Activated CD4-positive, alpha-beta T cell treated with anti-CD3 and anti-CD28 coated beads, Interleukin-2, amount 10 ng/mL, durations not matched to agents 7 days and 5 days (primary cell): ENCODE measurements around the gene ERN1. TPM values are rescaled to one million over a fixed set of nuclear protein-coding genes. Genes with fewer than 3 reads are reported as not detected.

Experiments used
- CTCF ChIA-PET: fragments of 350-600 bp; sonication (Branson Sonifier 250); formaldehyde crosslinking; loops from one replicate; lab custom pipeline; 2021; ENCODE audit warnings: antibody characterized with exemption; lab: Charles Lee
- POLR2A ChIA-PET: fragments of 350-600 bp; sonication (Branson Sonifier 250); formaldehyde crosslinking; loops from one replicate; lab custom pipeline; 2021; ENCODE audit warnings: antibody characterized with exemption; lab: Charles Lee
- DNase-seq: peaks from one replicate; pipeline ENCODE4 v3.0.0-alpha.2; 2020
- H3K27ac Mint-ChIP-seq: one replicate; pipeline ENCODE4 v1.8.0; 2021; ENCODE audit warnings: mild to moderate bottlenecking, moderate library complexity, mixed read lengths
- H3K27me3 Mint-ChIP-seq: one replicate; pipeline ENCODE4 v1.8.0; 2021; ENCODE audit warnings: mixed read lengths
- H3K36me3 Mint-ChIP-seq: one replicate; pipeline ENCODE4 v1.8.0; 2021; ENCODE audit warnings: low read depth, mixed read lengths
- H3K4me1 Mint-ChIP-seq: one replicate; pipeline ENCODE4 v1.8.0; 2021; ENCODE audit warnings: mixed read lengths
- H3K4me3 Mint-ChIP-seq: one replicate; pipeline ENCODE4 v1.8.0; 2021; ENCODE audit warnings: mild to moderate bottlenecking, moderate library complexity, mixed read lengths
- H3K9me3 Mint-ChIP-seq: one replicate; pipeline ENCODE4 v1.8.0; 2021; ENCODE audit warnings: mixed read lengths
- total RNA-seq, 2 experiments: library from RNA; stranded (reverse); gene quantifications; one replicate each; pipeline ENCODE4 v1.2.3, GENCODE V29; 2021

Gene ERN1
- total RNA-seq, 2 experiments from 2014 or later: 50.1 to 57.5 TPM

- peak; percentile 41 for DNase-seq
- Mint-ChIP-seq H3K4me1 (peaks cover 30% of the 10 kb centered on the region), H3K27ac (no peak overlapping the region), H3K4me3 (no peak overlapping the region), H3K36me3 (peaks cover 29% of the 10 kb centered on the region), H3K27me3 (no peaks in the 10 kb centered on the region), H3K9me3 (no peaks in the 10 kb centered on the region)
- POLR2A ChIA-PET: interaction anchor here (0.5 to 1.6 kb wide), 5 partner anchors 16 to 450 kb away, joined by 3 to 8 read pairs (median 4); partner anchors contain the start of gene ERN1
- CTCF ChIA-PET: interaction anchor here (0.9 to 1.9 kb wide), 7 partner anchors 15 to 234 kb away, joined by 4 to 13 read pairs (median 5); partner anchors contain the start of genes ERN1 and GH1
Observed at GRCh38 chr17:64146418-64147109, 16.6 kb upstream of the ERN1 start.

GRCh38 chr17:64145751-64146417, 15.9 kb upstream of the ERN1 start:
- peak; percentile 98 for DNase-seq
- H3K9me3 Mint-ChIP-seq: no peaks in the 10 kb centered on the region
- H3K27me3 Mint-ChIP-seq: no peaks in the 10 kb centered on the region
- H3K36me3 Mint-ChIP-seq: peaks cover 26% of the 10 kb centered on the region
- peaks cover 30% of the 10 kb centered on the region for H3K4me1 Mint-ChIP-seq
- H3K4me3 Mint-ChIP-seq: no peak overlapping the region
- no peak overlapping the region for H3K27ac Mint-ChIP-seq
- CTCF ChIA-PET: interaction anchor here (0.7 to 2.0 kb wide), 10 partner anchors 12 to 233 kb away, joined by 4 to 13 read pairs (median 5); partner anchors contain the start of genes ERN1 and GH1
- POLR2A ChIA-PET: interaction anchor here (0.5 to 1.6 kb wide), 8 partner anchors 16 to 450 kb away, joined by 3 to 8 read pairs (median 4); partner anchors contain the start of genes ERN1 and ICAM2

- Mint-ChIP-seq H3K27me3 (no peaks in the 10 kb centered on the region), H3K27ac (no peak overlapping the region), H3K36me3 (peaks cover 26% of the 10 kb centered on the region), H3K9me3 (no peaks in the 10 kb centered on the region), H3K4me1 (peaks cover 30% of the 10 kb centered on the region), H3K4me3 (no peak overlapping the region)
- no peak for DNase-seq
- ChIA-PET POLR2A (interaction anchor here (0.6 to 1.6 kb wide), 5 partner anchors 15 to 251 kb away, joined by 3 to 8 read pairs (median 5); partner anchors contain the start of genes ERN1 and ICAM2), CTCF (interaction anchor here (0.7 to 2.0 kb wide), 10 partner anchors 12 to 233 kb away, joined by 3 to 13 read pairs (median 5); partner anchors contain the start of genes ERN1 and GH1)
Observed at GRCh38 chr17:64145375-64145750, 15.4 kb upstream of the ERN1 start.

GRCh38 chr17:64139542-64139941, 9.6 kb upstream of the ERN1 start:
- peaks cover 3% of the 10 kb centered on the region for H3K27me3 Mint-ChIP-seq
- no peaks in the 10 kb centered on the region for H3K36me3 Mint-ChIP-seq
- ChIA-PET POLR2A (no interaction called here), CTCF (interaction anchor here (1.0 to 1.2 kb wide), 2 partner anchors 111 to 114 kb away, joined by 3 to 4 read pairs; no protein-coding TSS in a partner anchor)
- no peaks in the 10 kb centered on the region for H3K9me3 Mint-ChIP-seq
- DNase-seq: no peak
- H3K4me1 Mint-ChIP-seq: peaks cover 1% of the 10 kb centered on the region
- H3K4me3 Mint-ChIP-seq: no peak overlapping the region
- no peak overlapping the region for H3K27ac Mint-ChIP-seq

GRCh38 chr17:64138441-64138840, 8.5 kb upstream of the ERN1 start:
- H3K4me3 Mint-ChIP-seq: no peak overlapping the region
- peaks cover 3% of the 10 kb centered on the region for H3K27me3 Mint-ChIP-seq
- no peaks in the 10 kb centered on the region for H3K9me3 Mint-ChIP-seq
- ChIA-PET CTCF (no interaction called here), POLR2A (no interaction called here)
- H3K27ac Mint-ChIP-seq: no peak overlapping the region
- H3K4me1 Mint-ChIP-seq: peaks cover 3% of the 10 kb centered on the region
- H3K36me3 Mint-ChIP-seq: no peaks in the 10 kb centered on the region
- DNase-seq: no peak

- no peaks in the 10 kb centered on the region for H3K36me3 Mint-ChIP-seq
- H3K4me3 Mint-ChIP-seq: no peak overlapping the region
- CTCF ChIA-PET: interaction anchor here (0.6 to 16.8 kb wide), 6 partner anchors 59 to 215 kb away, joined by 3 to 225 read pairs (median 4); partner anchors contain the start of gene ICAM2
- H3K27me3 Mint-ChIP-seq: peaks cover 3% of the 10 kb centered on the region
- H3K9me3 Mint-ChIP-seq: no peaks in the 10 kb centered on the region
- peaks cover 23% of the 10 kb centered on the region for H3K4me1 Mint-ChIP-seq
- POLR2A ChIA-PET: no interaction called here
- H3K27ac Mint-ChIP-seq: no peak overlapping the region
- DNase-seq: no peak
Observed at GRCh38 chr17:64135000-64135399, 5.1 kb upstream of the ERN1 start.

- CTCF ChIA-PET: interaction anchor here (0.7 to 16.8 kb wide), 40 partner anchors 8 to 285 kb away, joined by 3 to 225 read pairs (median 5); partner anchors contain the start of genes CD79B, CSHL1, GH1 and ICAM2
- Mint-ChIP-seq H3K36me3 (no peaks in the 10 kb centered on the region), H3K4me1 (peaks cover 23% of the 10 kb centered on the region), H3K27me3 (peaks cover 3% of the 10 kb centered on the region), H3K9me3 (no peaks in the 10 kb centered on the region), H3K4me3 (no peak overlapping the region), H3K27ac (no peak overlapping the region)
- POLR2A ChIA-PET: interaction anchor here (0.5 to 1.0 kb wide), 5 partner anchors 71 to 106 kb away, joined by 3 to 5 read pairs (median 3); no protein-coding TSS in a partner anchor
- DNase-seq: no peak
Observed at GRCh38 chr17:64134216-64134970, 4.4 kb upstream of the ERN1 start.

GRCh38 chr17:64133546-64134215, 3.7 kb upstream of the ERN1 start:
- Mint-ChIP-seq H3K27ac (no peak overlapping the region), H3K36me3 (peaks cover 5% of the 10 kb centered on the region), H3K9me3 (no peaks in the 10 kb centered on the region), H3K4me3 (no peak overlapping the region), H3K27me3 (peaks cover 3% of the 10 kb centered on the region), H3K4me1 (peaks cover 25% of the 10 kb centered on the region)
- CTCF ChIA-PET: interaction anchor here (0.7 to 16.8 kb wide), 39 partner anchors 9 to 285 kb away, joined by 3 to 225 read pairs (median 5); partner anchors contain the start of genes CD79B, CSHL1, GH1 and ICAM2
- peak; percentile 43 for DNase-seq
- POLR2A ChIA-PET: interaction anchor here (0.5 to 1.0 kb wide), 5 partner anchors 70 to 105 kb away, joined by 3 to 5 read pairs (median 3); no protein-coding TSS in a partner anchor

GRCh38 chr17:64131606-64132270, 1.8 kb upstream of the ERN1 start:
- Mint-ChIP-seq H3K4me3 (no peak overlapping the region), H3K9me3 (no peaks in the 10 kb centered on the region), H3K4me1 (peaks cover 36% of the 10 kb centered on the region), H3K27ac (peak overlapping the region; percentile 41), H3K27me3 (no peaks in the 10 kb centered on the region), H3K36me3 (peaks cover 13% of the 10 kb centered on the region)
- ChIA-PET CTCF (interaction anchor here (0.6 to 16.8 kb wide), 15 partner anchors 10 to 271 kb away, joined by 3 to 225 read pairs (median 4); partner anchors contain the start of gene GH1), POLR2A (interaction anchor here (0.8 to 2.4 kb wide), 2 partner anchors 14 to 98 kb away, joined by 4 to 8 read pairs; no protein-coding TSS in a partner anchor)
- no peak for DNase-seq

- Mint-ChIP-seq H3K27ac (peak overlapping the region; percentile 92), H3K9me3 (no peaks in the 10 kb centered on the region), H3K36me3 (peaks cover 23% of the 10 kb centered on the region), H3K27me3 (no peaks in the 10 kb centered on the region), H3K4me3 (peak overlapping the region; percentile 76), H3K4me1 (peaks cover 47% of the 10 kb centered on the region)
- DNase-seq: no peak
- CTCF ChIA-PET: interaction anchor here (1.1 to 16.8 kb wide), 11 partner anchors 9 to 219 kb away, joined by 3 to 225 read pairs (median 4); partner anchors contain the start of gene ICAM2
- POLR2A ChIA-PET: interaction anchor here (0.6 to 2.4 kb wide), 4 partner anchors 15 to 102 kb away, joined by 3 to 8 read pairs (median 6); no protein-coding TSS in a partner anchor
Observed at GRCh38 chr17:64130559-64131001, 636 bp upstream of the ERN1 start.

GRCh38 chr17:64129515-64129764, 504 bp downstream of the ERN1 start:
- ChIA-PET CTCF (interaction anchor here (0.6 to 16.8 kb wide), 8 partner anchors 11 to 268 kb away, joined by 3 to 225 read pairs (median 4); no protein-coding TSS in a partner anchor), POLR2A (interaction anchor here (0.6 to 2.4 kb wide), 3 partner anchors 16 to 228 kb away, joined by 3 to 8 read pairs (median 7); no protein-coding TSS in a partner anchor)
- Mint-ChIP-seq H3K9me3 (peaks cover 1% of the 10 kb centered on the region), H3K4me3 (peak overlapping the region; percentile 92), H3K27me3 (no peaks in the 10 kb centered on the region), H3K4me1 (peaks cover 57% of the 10 kb centered on the region), H3K27ac (peak overlapping the region; percentile 92), H3K36me3 (peaks cover 34% of the 10 kb centered on the region)
- DNase-seq: no peak
